ENCODE data around the gene PRDM8.
A peak's percentile ranks its signal among the peaks of the same experiment; 100 is the strongest.

DNA sequence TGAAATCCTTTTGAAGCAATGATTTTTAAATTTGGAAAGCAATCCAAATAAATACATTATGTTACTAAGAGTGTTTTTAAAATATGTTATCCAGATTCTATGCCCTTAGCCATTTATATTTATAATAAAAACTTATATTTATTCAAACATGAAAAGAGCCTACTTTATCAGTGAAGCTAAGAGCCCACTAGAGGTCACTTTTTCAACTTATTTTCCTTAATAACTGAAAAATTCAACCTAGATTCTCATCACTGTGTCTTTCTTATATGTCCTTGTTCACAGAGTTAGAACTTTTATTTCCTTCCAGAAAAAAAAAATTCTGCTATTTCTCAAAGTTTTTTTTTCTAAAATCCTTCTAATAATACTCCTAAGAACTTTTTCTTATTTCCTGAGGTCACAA is 23.9 kb downstream of the PRDM8 start:
- TF ChIP-seq, protein P1, sequence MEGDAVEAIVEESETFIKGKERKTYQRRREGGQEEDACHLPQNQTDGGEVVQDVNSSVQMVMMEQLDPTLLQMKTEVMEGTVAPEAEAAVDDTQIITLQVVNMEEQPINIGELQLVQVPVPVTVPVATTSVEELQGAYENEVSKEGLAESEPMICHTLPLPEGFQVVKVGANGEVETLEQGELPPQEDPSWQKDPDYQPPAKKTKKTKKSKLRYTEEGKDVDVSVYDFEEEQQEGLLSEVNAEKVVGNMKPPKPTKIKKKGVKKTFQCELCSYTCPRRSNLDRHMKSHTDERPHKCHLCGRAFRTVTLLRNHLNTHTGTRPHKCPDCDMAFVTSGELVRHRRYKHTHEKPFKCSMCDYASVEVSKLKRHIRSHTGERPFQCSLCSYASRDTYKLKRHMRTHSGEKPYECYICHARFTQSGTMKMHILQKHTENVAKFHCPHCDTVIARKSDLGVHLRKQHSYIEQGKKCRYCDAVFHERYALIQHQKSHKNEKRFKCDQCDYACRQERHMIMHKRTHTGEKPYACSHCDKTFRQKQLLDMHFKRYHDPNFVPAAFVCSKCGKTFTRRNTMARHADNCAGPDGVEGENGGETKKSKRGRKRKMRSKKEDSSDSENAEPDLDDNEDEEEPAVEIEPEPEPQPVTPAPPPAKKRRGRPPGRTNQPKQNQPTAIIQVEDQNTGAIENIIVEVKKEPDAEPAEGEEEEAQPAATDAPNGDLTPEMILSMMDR (IDR thresholded peaks at IDR 0.05; ENCODE audit: low read depth, low read length) = peak; percentile 37
- no peak for TF ChIP-seq EZH2phosphoT487 (IDR thresholded peaks at IDR 0.05; ENCODE audit: low read depth)
